IMR-90 (cell line): ENCODE data around the gene GPR21. TPM values are rescaled to one million over a fixed set of nuclear protein-coding genes. Genes with fewer than 3 reads are reported as not detected.

Experiments used
- ATAC-seq: fragments of 200-7000 bp; cut with Tn5 transposase; 2 replicates; pipeline ENCODE4 v1.9.1; 2020; ENCODE audit warnings: low read depth, mild to moderate bottlenecking, moderate library complexity
- BruUV-seq: library from RNA; stranded (reverse); fragments of 400-500 nt; replicated peaks from 2 replicates; lab custom pipeline; 2021; lab: Mats Ljungman, UMichigan
- CTCF ChIA-PET: fragments of 300-600 bp; formaldehyde crosslinking; extraction: SDS; loops from one replicate; lab custom pipeline; 2021; ENCODE audit warnings: antibody characterized with exemption; lab: Yijun Ruan, JAX
- POLR2A ChIA-PET: fragments of 300-600 bp; sonication (Branson Sonifier 250); formaldehyde crosslinking; loops from one replicate; lab custom pipeline; 2022; ENCODE audit warnings: antibody characterized with exemption; ENCODE audit not compliant: unreplicated experiment; lab: Charles Lee
- DNase-seq: peaks from one replicate; pipeline ENCODE4 v3.0.0; 2013
- H2AFZ ChIP-seq: replicated peaks from 2 replicates; pipeline ENCODE3; 2013; ENCODE audit warnings: low read length, mild to moderate bottlenecking; ENCODE audit not compliant: poor library complexity
- H2AK5ac ChIP-seq: 2 replicates; pipeline ENCODE4 v1.6.1; 2013; ENCODE audit warnings: low read depth, low read length, inconsistent platforms
- H2AK9ac ChIP-seq: replicated peaks from 2 replicates; pipeline ENCODE3; 2013; ENCODE audit warnings: mild to moderate bottlenecking, low read depth, low read length, moderate library complexity; ENCODE audit not compliant: poor library complexity
- H2BK120ac ChIP-seq: 2 replicates; pipeline ENCODE4 v1.6.1; 2013; ENCODE audit warnings: low read depth, low read length, inconsistent platforms
- H2BK15ac ChIP-seq: 3 replicates; pipeline ENCODE4 v1.6.1; 2013; ENCODE audit warnings: low read depth, low read length, inconsistent platforms
- H2BK20ac ChIP-seq: 2 replicates; pipeline ENCODE4 v1.6.1; 2013; ENCODE audit warnings: low read depth, mild to moderate bottlenecking, inconsistent platforms, low read length, moderate library complexity
- H2BK5ac ChIP-seq: 2 replicates; pipeline ENCODE4 v1.6.1; 2013; ENCODE audit warnings: mild to moderate bottlenecking, low read depth, low read length, inconsistent platforms; ENCODE audit not compliant: poor library complexity, severe bottlenecking
- H3K14ac ChIP-seq: replicated peaks from 2 replicates; pipeline ENCODE4 v1.6.1; 2013; ENCODE audit warnings: low read depth, low read length, inconsistent platforms
- H3K18ac ChIP-seq: 2 replicates; pipeline ENCODE4 v1.6.1; 2013; ENCODE audit warnings: low read depth, low read length, control low read depth
- H3K23ac ChIP-seq: 2 replicates; pipeline ENCODE4 v1.6.1; 2013; ENCODE audit warnings: low read depth, low read length, inconsistent platforms
- H3K27ac ChIP-seq: 2 replicates; pipeline ENCODE4 v1.5.1; 2013; ENCODE audit warnings: mild to moderate bottlenecking, control low read depth, low read length; ENCODE audit not compliant: insufficient read depth
- H3K27me3 ChIP-seq: 2 replicates; pipeline ENCODE4 v1.6.1; 2013; ENCODE audit warnings: low read length; ENCODE audit not compliant: control insufficient read depth, insufficient read depth
- H3K36me3 ChIP-seq: 2 replicates; pipeline ENCODE4 v1.6.1; 2013; ENCODE audit warnings: low read length, mixed read lengths; ENCODE audit not compliant: control insufficient read depth, insufficient read depth
- H3K4ac ChIP-seq: 2 replicates; pipeline ENCODE4 v1.6.1; 2013; ENCODE audit warnings: low read depth, low read length, inconsistent platforms
- H3K4me1 ChIP-seq: 2 replicates; pipeline ENCODE4 v1.6.1; 2013; ENCODE audit warnings: low read length, mixed read lengths; ENCODE audit not compliant: control insufficient read depth, insufficient read depth
- H3K4me2 ChIP-seq: 2 replicates; pipeline ENCODE4 v1.6.1; 2013; ENCODE audit warnings: low read depth, mild to moderate bottlenecking, control low read depth, low read length, moderate library complexity
- H3K4me3 ChIP-seq: 2 replicates; pipeline ENCODE4 v1.5.1; 2013; ENCODE audit warnings: low read depth, mild to moderate bottlenecking, control low read depth, low read length, moderate library complexity; ENCODE audit not compliant: insufficient read depth
- H3K56ac ChIP-seq: 2 replicates; pipeline ENCODE4 v1.6.1; 2013; ENCODE audit warnings: low read length, inconsistent platforms; ENCODE audit not compliant: insufficient read depth; ENCODE audit errors: extremely low read depth
- H3K79me1 ChIP-seq, 2 experiments: 2 replicates each; pipeline ENCODE4 v1.6.1; 2013; ENCODE audit warnings: low read length in 2 of 2, inconsistent platforms in 1 of 2, low read depth in 1 of 2
- H3K9ac ChIP-seq: 2 replicates; pipeline ENCODE4 v1.6.1; 2013; ENCODE audit warnings: low read depth, low read length, control low read depth
- H3K9me1 ChIP-seq: 2 replicates; pipeline ENCODE4 v1.6.1; 2013; ENCODE audit warnings: low read length, inconsistent platforms; ENCODE audit not compliant: insufficient read depth
- H3K9me3 ChIP-seq: 2 replicates; pipeline ENCODE4 v1.6.1; 2013; ENCODE audit warnings: low read length; ENCODE audit not compliant: control insufficient read depth, insufficient read depth
- H4K20me1 ChIP-seq: 2 replicates; pipeline ENCODE4 v1.6.1; 2013; ENCODE audit warnings: low read length, inconsistent platforms; ENCODE audit not compliant: insufficient read depth
- H4K5ac ChIP-seq: 2 replicates; pipeline ENCODE4 v1.6.1; 2013; ENCODE audit warnings: mild to moderate bottlenecking, low read depth, low read length, control low read depth
- H4K8ac ChIP-seq, 2 experiments: 2 replicates each; pipeline ENCODE4 v1.6.1; 2013; ENCODE audit warnings: low read depth in 2 of 2, low read length in 2 of 2, control low read depth in 1 of 2, inconsistent platforms in 1 of 2
- H4K91ac ChIP-seq: 2 replicates; pipeline ENCODE4 v1.6.1; 2013; ENCODE audit warnings: low read depth, low read length, inconsistent platforms; ENCODE audit not compliant: insufficient read depth
- BHLHE40 ChIP-seq: fragments of 150-350 bp; IDR thresholded peaks from 2 replicates; pipeline ENCODE4 v1.6.1; 2016; ENCODE audit warnings: mild to moderate bottlenecking, low read depth, low read length
- CHD1 ChIP-seq: IDR thresholded peaks from 2 replicates; pipeline ENCODE4 v1.6.1; 2012; ENCODE audit warnings: low read depth, low read length, improper control_type of control experiment
- CTCF ChIP-seq: conservative IDR thresholded peaks from 2 replicates; pipeline ENCODE4 v1.5.1; 2012; ENCODE audit warnings: mild to moderate bottlenecking, low read depth, low read length, improper control_type of control experiment
- ELK1 ChIP-seq: fragments of 150-350 bp; IDR thresholded peaks from 2 replicates; pipeline ENCODE4 v1.6.1; 2016; ENCODE audit warnings: low read depth, mild to moderate bottlenecking, low read length, moderate library complexity, borderline replicate concordance
- FOS ChIP-seq: fragments of 150-350 bp; IDR thresholded peaks from 2 replicates; pipeline ENCODE4 v1.6.1; 2016; ENCODE audit warnings: low read depth, low read length
- MAFK ChIP-seq: IDR thresholded peaks from 2 replicates; pipeline ENCODE4 v1.6.1; 2012; ENCODE audit warnings: low read depth, low read length, improper control_type of control experiment
- MAZ ChIP-seq: IDR thresholded peaks from 2 replicates; pipeline ENCODE4 v1.6.1; 2012; ENCODE audit warnings: low read depth, mild to moderate bottlenecking, low read length, improper control_type of control experiment, moderate library complexity, borderline replicate concordance
- MXI1 ChIP-seq: IDR thresholded peaks from 2 replicates; pipeline ENCODE4 v1.6.1; 2012; ENCODE audit warnings: low read depth, mild to moderate bottlenecking, low read length, moderate library complexity, borderline replicate concordance
- NFE2L2 ChIP-seq: fragments of 150-350 bp; IDR thresholded peaks from 2 replicates; pipeline ENCODE4 v1.6.1; 2016; ENCODE audit warnings: low read depth, mild to moderate bottlenecking, low read length
- POLR2A ChIP-seq: IDR thresholded peaks from 2 replicates; pipeline ENCODE4 v1.6.1; 2012; ENCODE audit warnings: mild to moderate bottlenecking, low read depth, low read length
- RAD21 ChIP-seq: IDR thresholded peaks from 2 replicates; pipeline ENCODE4 v1.6.1; 2012; ENCODE audit warnings: low read length, improper control_type of control experiment
- RCOR1 ChIP-seq: IDR thresholded peaks from 2 replicates; pipeline ENCODE4 v1.6.1; 2012; ENCODE audit warnings: mild to moderate bottlenecking, low read length, improper control_type of control experiment; ENCODE audit not compliant: insufficient replicate concordance
- RFX5 ChIP-seq: IDR thresholded peaks from 2 replicates; pipeline ENCODE4 v1.8.0; 2012; ENCODE audit warnings: low read depth, mild to moderate bottlenecking, low read length, moderate library complexity
- SMC3 ChIP-seq: fragments of 150-350 bp; IDR thresholded peaks from 2 replicates; pipeline ENCODE4 v1.6.1; 2016; ENCODE audit warnings: low read depth, mild to moderate bottlenecking, antibody characterized with exemption, low read length, moderate library complexity
- USF2 ChIP-seq: fragments of 150-350 bp; IDR thresholded peaks from 2 replicates; pipeline ENCODE4 v1.6.1; 2017; ENCODE audit warnings: mild to moderate bottlenecking, antibody characterized with exemption, low read length, low read depth
- WGBS, 2 experiments: methylation state at CpG; one replicate each; pipeline versions ENCODE4 v1.1.5 to v1.1.7; 2013; ENCODE audit warnings: missing lambda C conversion rate in 2 of 2; ENCODE audit not compliant: insufficient read length in 1 of 2; ENCODE audit errors: extremely low coverage in 2 of 2; 5-methylcytosine and 5-hydroxymethylcytosine counted together
- dilution Hi-C: fragments of 300-500 bp; cut with HindIII; formaldehyde crosslinking; loops from one replicate; pipeline ENCODE4 v1.14.3; 2018; ENCODE audit warnings: low sequenced_read_pairs; ENCODE audit not compliant: unreplicated experiment
- in situ Hi-C: fragments of 300-500 bp; cut with MboI; formaldehyde crosslinking; loops from 3 replicates; pipeline ENCODE4 v1.14.3; 2019; ENCODE audit warnings: low sequenced_read_pairs, inconsistent platforms, mixed read lengths
- intact Hi-C: fragments of 100-400 bp; cut with micrococcal nuclease; formaldehyde crosslinking; loops from 2 replicates; pipeline ENCODE4 v1.10.0; 2022
- polyA plus RNA-seq, 3 experiments: library from polyadenylated mRNA; depleted of rRNA; stranded (reverse); fragments of >200 nt; gene quantifications; 2 replicates each; pipeline ENCODE4 v1.2.3, GENCODE V29; 2012; ENCODE audit warnings: low replicate concordance in 1 of 3
- total RNA-seq: library from RNA; depleted of rRNA; stranded (reverse); fragments of >200 nt; gene quantifications from 2 replicates; pipeline ENCODE4 v1.2.3, GENCODE V29; 2012

The GPR21 gene
- total and polyA plus RNA-seq, 2 of the 4 experiments (the other 2 are of a cell fraction) = 0.90 TPM; not detected in 1

- Histone ChIP-seq H3K9me1 (no peaks in the 10 kb centered on the region), H3K9ac (no peak overlapping the region), H3K23ac (no peak overlapping the region), H3K4me1 (no peaks in the 10 kb centered on the region), H3K27ac (no peak overlapping the region), H3K36me3 (peaks cover 9% of the 10 kb centered on the region), H2BK20ac (no peak overlapping the region), H2AK5ac (no peak overlapping the region), H2BK15ac (no peak overlapping the region), H4K91ac (no peak overlapping the region), H3K79me1 (peaks cover 6 to 14% of the 10 kb centered on the region in 2 experiments; a peak in 3 of 4 replicates), H3K27me3 (no peaks in the 10 kb centered on the region), H3K4ac (peak overlapping the region; percentile 45; the same call in 1 of the 2 replicates), H3K18ac (no peak overlapping the region), H3K4me2 (no peak overlapping the region), H3K56ac (no peak overlapping the region), H2AK9ac (no peak overlapping the region), H3K14ac (0 out of 2 replicates have a peak overlapping the region, but pooled peaks have one; percentile 42), H4K20me1 (peaks cover 3% of the 10 kb centered on the region; the same call in 1 of the 2 replicates), H3K9me3 (no peaks in the 10 kb centered on the region), H2BK5ac (peak overlapping the region; percentile 48), H2AFZ (no peak overlapping the region), H2BK120ac (no peak overlapping the region), H3K4me3 (no peak overlapping the region), H4K8ac (no peak overlapping the region), H4K5ac (no peak overlapping the region)
- CTCF ChIA-PET = interaction anchor here (0.6 to 1.2 kb wide), 4 partner anchors 12 to 1889 kb away, joined by 3 to 7 read pairs (median 4); no protein-coding TSS in a partner anchor
- intact Hi-C loops = loop anchor here (2.0 to 5.0 kb wide), 3 partner anchors 44 to 524 kb away; partner anchors contain the start of gene RC3H2
- in situ Hi-C loops = no loop called here
- dilution Hi-C loops = loop anchor here (25.0 kb wide), 1 partner anchor 104 kb away; no protein-coding TSS in a partner anchor
- DNase-seq = peak; percentile 94
- ATAC-seq = peak; percentile 95
- POLR2A ChIA-PET = interaction anchor here (0.5 to 1.0 kb wide), 2 partner anchors 14 to 90 kb away, joined by 3 to 17 read pairs; no protein-coding TSS in a partner anchor
- WGBS, 2 experiments = 45% methylated on average over 2 of the region's 4 CpGs; no CpG with 5 or more reads in 1 of the 2 experiments
- BruUV-seq = no TSS peak
- no peak for TF ChIP-seq CHD1
- no peak for TF ChIP-seq NFE2L2
- peak; percentile 65; the same call in 1 of the 2 replicates for TF ChIP-seq BHLHE40
- TF ChIP-seq SMC3 = peak; percentile 75
- TF ChIP-seq FOS = peak; percentile 93
- TF ChIP-seq RFX5 = no peak
- TF ChIP-seq MXI1 = no peak
- no peak for TF ChIP-seq MAFK
- TF ChIP-seq RAD21 = peak; percentile 73
- no peak for TF ChIP-seq POLR2A
- TF ChIP-seq ELK1 = no peak
- no peak for TF ChIP-seq USF2
- peak; percentile 78 for TF ChIP-seq CTCF
- TF ChIP-seq MAZ = no peak
- no peak for TF ChIP-seq RCOR1
These were observed 42.1 kb upstream of the GPR21 start for GRCh38 chr9:122991370-122991830.
